Measurements from ENCODE around the gene ARPP21.

The ARPP21 gene

GRCh38 chr3:35674451-35675109 is 35.3 kb downstream of the ARPP21 start:
- H3K4me3 ChIP-seq (ENCODE audit: low read depth, low read length): no peak overlapping the region

GRCh38 chr3:35675206-35675605 is 35.9 kb downstream of the ARPP21 start:
- H3K4me3 ChIP-seq (ENCODE audit: low read depth, low read length): no peak overlapping the region

More at GRCh38 chr3:35674451-35675109, 35.3 kb downstream of the ARPP21 start:
- TF ChIP-seq CTCF (IDR thresholded peaks at IDR 0.05; ENCODE audit: low read depth, low read length): no peak

DNA sequence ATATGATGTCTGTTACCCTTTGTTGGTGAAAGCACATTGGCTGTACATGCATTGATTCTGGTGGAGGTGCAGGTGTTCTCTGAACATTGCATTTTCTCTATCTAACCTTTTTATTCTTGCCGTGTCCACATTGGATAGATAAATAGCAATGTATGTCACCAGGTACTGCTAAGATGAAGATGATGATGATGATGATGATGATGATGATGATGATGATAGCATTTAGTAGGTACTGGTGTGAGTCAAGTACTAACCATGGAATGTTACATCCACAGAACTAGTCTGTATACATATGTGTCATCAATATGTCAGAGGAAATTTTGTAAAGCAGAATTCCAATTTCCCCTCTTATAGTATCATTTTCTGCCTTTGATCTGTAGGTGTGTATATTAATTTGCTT is 36.3 kb downstream of the ARPP21 start:
- no peak overlapping the region for H3K4me3 ChIP-seq (ENCODE audit: low read depth, low read length)
- no peak for TF ChIP-seq CTCF (IDR thresholded peaks at IDR 0.05; ENCODE audit: low read depth, low read length)

More at GRCh38 chr3:35675206-35675605, 35.9 kb downstream of the ARPP21 start:
- TF ChIP-seq CTCF (IDR thresholded peaks at IDR 0.05; ENCODE audit: low read depth, low read length): no peak

DNA sequence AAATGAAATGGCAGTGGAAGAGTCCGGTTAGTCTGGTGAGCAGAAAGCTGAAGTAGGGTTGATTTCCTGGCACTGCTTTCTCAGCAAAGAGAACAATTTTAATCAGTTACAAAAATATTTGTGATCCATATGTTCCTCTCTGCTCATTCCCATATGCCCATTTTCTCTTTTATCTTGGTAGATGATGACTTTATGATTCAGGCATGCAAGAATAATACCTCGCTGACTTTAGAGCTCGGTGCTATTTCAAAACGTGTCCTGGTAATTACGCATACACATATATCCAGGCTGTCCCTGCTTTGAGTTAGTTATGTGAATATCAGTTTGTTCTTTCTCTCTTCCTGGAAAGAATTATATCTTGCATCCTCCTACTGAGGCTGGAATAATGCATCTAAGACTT is 38.5 kb downstream of the ARPP21 start:
- TF ChIP-seq CTCF (IDR thresholded peaks at IDR 0.05; ENCODE audit: low read depth, low read length): no peak
- H3K4me3 ChIP-seq (ENCODE audit: low read depth, low read length): no peak overlapping the region

- no peak for TF ChIP-seq CTCF (IDR thresholded peaks at IDR 0.05; ENCODE audit: low read depth, low read length)
- H3K4me3 ChIP-seq (ENCODE audit: low read depth, low read length): no peak overlapping the region
Observed at GRCh38 chr3:35678643-35679161, 39.4 kb downstream of the ARPP21 start.

- H3K4me3 ChIP-seq (ENCODE audit: low read depth, low read length): no peak overlapping the region
- no peak for TF ChIP-seq CTCF (IDR thresholded peaks at IDR 0.05; ENCODE audit: low read depth, low read length)
Observed at GRCh38 chr3:35679409-35680080, 40.2 kb downstream of the ARPP21 start.
